ENCODE measurements around the gene C3orf20.

C3orf20 gene

DNA sequence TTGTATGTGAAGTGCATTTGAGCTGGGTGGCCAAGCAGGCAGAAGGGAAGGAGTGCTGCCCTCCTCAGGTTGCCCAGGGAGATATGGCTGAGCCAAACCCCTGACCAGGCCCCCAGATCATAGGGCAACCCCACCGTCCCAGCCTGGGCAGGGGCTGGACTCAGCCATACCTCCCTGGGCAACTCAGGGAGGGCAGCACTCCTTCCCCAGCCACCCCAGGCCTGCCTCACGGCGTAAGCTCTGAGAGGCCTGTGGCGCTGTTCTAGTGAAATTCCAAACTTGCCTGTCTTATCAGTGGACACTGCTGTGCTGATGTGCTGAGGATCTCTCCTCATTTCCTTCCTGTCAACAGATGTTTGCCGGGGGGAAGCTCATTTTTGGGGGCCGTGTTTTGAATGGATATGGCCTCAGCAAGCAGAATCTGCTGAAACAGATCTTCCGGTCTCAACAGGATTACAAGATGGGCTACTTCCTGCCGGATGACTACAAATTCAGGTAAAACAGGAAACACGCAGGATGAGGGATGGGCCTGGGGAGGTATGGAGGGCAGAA, 86.3 kb downstream of the C3orf20 start:
- peak; percentile 48 for DNase-seq

DNA sequence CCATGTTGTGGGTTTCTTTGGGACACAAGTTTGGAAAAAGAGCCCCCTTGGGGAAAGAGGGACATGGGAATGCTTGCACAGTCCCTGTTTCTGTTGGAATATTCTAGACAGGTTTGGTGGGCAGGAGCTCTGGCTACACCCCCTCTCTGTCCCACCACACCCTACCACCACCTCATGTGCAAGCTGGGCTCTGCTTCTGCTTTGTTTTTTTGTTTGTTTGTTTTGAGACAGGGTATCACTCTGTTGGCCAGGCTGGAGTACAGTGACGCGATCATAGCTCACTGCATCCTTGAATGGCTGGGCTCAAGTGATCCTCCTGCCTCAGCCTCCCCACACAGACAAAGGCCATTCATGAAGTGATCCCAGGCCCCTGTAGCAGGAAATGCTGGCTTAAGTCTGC, 86.9 kb downstream of the C3orf20 start:
- no peak for DNase-seq

DNA sequence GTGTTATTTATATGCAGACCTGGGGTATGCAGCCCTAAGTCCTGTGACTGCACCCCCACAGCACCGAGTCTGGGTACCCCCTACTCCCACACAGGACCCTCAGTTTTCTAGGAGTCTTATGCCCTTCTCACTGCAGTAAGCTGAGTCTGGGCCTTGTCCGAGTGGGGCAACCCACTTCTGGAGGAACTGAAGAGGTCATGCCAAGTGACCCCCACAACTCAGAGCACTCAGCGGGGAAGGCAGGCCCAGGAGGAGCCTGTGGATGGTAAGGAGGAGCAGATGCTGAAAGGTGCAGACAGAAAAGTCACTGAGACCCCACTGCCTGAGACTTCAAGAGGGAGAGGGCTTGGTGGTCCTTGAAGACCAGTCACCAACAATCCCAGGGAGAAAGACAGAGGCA, 87.8 kb downstream of the C3orf20 start:
- DNase-seq: no peak

DNA sequence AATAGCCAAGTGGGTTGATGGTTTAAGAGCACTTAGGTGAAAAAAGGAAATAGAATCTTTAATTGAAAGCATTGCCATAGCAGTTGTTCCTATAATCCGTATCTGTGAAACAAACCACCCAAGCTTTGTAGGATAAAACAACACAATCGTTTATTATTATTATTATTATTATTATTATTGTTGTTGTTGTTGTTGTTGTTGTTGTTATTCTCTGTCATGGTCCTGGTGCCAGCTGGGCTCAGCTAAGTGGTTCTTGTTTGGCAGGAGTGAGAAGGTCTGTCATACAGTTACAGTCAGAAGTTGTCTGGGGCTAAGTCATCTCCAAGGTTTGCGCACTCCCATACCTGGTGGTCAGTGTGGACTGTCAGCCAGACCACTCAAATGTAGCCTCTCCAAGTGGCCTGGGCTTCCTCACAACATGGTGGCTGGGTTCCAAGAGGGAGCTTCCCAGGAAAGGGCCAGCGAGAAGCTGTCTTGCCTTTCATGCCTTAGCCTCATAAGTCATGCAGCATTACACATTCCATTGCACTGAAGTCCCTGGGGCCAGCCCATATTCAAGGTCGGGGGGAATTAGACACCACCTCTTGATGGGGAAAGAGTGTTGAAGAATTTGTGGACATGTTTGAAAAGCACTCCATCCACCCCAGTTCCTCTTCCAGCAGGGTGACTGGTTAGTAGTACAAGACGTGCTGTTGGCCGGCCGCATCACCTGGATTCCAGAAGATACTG, 89.6 kb downstream of the C3orf20 start:
- DNase-seq: no peak

DNA sequence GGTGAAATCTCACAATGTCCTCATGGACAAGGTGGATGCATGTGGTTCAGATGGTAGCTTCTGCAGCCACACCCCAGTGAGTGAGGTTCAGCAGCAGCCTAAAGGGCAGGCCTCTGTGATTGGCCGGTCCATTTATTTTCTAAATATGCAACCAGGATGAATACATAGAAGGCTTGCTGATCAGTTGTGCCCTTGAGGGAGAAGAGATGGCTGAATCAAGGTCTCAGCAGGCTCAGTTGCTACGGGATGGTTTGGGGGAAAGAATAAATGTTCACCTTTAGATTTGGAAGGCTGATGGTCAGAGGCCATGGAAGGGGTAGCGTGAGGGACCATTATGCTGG, 90.1 kb downstream of the C3orf20 start:
- DNase-seq: no peak

DNA sequence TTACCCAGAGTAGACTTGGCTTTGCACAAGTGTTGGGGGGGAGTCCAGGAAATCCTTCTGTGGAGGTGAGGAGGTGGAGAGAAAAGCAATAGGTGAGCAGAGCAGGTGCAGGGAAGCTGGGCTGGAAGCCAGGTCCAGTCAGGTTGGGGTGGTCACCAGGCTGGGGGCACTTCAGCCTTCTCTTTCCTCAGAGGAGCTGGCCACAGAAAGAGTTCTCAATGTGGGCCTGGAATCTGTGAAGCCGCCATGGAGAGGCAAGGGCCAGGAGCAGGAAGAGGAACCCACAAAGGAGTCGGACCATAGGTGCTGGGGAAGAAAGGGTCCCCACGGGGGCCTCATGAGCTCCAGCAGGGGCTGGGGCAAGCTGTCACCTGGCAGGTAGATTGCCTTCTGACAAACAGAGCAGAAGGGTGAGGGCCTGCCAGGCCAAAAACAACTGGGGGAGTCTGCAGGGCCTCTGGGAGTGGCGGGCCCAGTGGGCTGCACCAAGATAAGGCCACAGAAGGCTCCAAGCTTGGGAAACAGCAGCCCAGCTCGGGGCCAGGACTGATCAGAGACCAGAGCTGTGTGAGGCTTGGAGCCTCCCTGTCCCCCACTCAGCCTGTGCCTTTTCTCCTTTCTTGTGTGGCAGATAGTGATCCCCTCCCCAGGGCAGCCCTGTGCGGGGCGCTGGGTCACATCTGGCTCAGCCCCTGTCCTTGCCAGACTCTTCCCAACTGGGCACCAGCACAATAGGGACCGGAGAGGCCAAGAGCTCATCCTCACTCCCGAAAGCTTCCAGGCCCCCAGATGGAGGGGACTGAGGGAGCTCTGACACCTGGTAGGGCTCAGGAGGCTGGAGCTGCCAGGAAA, 90.9 kb downstream of the C3orf20 start:
- DNase-seq: no peak

DNA sequence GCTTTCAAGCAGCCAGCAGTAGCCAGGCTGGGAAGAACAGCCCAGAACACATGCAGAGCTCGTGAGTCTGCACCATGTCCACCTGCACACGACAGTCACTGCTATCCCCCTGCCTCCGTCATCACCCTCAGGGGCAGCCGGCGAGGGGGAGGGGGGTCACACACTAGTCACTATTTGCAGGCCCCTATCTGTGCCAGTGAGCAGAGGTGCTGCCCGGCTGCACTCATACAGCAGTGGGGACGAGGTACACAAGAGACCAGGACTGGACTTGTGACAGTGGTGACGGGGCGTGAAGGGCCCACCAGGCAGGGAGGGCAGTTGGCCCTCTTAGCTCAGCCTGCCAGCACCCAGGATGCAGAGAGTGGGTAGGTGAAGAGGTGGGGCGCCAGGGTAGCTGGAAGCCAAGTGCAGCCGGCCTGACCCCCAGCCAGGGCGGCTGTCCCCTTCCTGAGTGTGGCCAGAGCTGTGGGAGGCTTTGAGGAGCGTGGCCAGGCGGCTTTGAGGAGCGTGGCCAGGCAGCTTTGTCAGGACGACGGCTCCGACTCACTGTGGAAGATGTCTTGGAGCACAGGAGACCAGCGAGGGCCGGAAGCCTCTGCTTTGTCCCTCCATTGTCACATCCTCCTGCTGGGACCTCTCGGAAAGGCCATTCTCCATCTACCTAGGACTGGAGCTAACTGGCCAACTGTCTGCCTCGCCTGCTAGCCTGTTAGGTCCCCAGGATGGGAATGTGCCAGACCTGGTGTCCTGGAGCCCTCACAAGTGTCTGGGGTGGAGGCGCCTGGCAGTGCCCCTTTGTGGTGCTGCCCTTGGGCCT, 91.7 kb downstream of the C3orf20 start:
- DNase-seq: no peak

DNA sequence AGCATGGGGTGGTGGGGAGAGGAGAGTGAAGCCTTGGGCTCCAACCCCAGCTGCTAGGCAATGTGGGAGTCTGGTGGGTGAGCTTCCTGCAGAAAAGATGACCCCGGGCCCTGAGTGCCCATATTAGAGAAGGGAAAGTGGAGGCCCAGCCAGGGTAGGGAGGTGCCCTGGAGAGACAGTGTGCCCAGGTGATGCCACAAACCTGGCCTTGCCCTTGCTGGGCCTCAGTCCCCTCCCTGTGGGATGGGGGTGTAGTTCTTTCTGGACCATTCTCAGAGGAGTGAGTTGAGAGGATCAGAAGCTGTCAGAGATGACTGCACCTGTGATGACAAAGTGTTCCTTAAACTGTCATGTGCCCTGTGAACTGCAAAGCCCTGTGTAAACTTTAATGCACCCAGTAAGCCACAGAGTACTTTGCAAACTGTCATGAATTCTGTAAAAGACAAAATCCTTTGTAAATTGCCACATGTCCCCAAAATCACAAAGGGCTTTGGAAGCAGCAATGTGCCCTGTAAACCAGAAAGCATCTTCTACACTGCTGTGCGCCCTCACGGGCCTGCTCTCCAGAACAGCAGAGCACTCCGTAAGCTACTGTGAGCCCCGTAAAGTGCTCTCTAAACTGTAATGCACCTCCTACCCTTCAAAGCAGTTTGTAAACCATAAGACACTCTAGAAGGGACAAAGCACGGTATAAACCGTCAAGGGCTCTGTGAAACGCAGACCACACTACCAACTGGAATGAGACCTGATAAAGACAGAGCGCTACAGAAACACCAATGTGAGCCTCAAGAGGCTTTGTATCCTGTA, 92.5 kb downstream of the C3orf20 start:
- no peak for DNase-seq

DNA sequence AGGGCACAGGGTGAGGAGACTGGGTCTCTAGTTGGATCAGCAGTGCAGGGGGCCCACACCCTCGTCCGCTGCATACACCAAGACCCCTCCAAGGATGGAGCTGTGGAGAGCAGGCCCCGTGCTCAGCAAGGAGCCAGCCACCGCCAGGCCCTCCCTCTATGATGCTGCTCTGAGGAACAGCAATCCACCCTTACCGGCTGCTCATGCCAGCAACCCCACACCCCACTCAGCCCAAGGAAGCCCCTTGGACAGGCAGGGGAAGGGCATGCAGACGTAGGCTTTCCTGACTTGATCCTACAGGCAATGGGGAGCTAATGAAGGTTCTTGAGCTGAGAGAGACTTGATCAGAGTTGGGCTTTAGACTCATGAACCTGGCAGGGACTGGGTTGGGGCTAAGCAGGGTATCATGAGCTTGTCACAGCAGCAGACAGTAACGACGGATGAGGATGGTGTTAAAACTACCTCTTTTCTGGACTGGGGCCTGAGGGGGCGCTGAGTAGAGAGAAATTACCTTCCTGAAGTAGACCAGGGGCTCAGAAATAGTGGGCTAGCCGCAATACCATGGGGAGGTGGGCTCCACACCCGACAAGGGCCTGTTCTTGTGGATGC, 93.3 kb downstream of the C3orf20 start:
- DNase-seq: no peak

DNA sequence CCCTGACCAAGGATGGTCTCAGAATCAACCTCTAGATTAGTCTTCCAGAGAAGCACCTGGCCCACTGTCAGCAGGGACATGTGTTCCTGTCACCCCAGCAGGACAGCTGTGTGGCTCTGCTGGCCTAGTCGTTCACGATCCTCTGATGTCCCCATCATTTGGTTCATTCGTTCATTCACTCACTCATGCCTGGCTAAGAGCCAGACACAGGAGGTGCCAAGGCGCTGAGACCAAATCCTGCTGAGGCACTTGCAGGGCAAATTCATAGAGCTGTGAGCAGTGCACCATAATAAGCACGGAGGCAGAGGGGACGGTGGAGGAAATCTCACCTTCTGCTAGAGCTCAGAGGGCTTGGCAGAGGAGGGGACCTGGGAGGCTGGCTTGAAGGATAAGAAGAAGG, 93.9 kb downstream of the C3orf20 start:
- no peak for DNase-seq

DNA sequence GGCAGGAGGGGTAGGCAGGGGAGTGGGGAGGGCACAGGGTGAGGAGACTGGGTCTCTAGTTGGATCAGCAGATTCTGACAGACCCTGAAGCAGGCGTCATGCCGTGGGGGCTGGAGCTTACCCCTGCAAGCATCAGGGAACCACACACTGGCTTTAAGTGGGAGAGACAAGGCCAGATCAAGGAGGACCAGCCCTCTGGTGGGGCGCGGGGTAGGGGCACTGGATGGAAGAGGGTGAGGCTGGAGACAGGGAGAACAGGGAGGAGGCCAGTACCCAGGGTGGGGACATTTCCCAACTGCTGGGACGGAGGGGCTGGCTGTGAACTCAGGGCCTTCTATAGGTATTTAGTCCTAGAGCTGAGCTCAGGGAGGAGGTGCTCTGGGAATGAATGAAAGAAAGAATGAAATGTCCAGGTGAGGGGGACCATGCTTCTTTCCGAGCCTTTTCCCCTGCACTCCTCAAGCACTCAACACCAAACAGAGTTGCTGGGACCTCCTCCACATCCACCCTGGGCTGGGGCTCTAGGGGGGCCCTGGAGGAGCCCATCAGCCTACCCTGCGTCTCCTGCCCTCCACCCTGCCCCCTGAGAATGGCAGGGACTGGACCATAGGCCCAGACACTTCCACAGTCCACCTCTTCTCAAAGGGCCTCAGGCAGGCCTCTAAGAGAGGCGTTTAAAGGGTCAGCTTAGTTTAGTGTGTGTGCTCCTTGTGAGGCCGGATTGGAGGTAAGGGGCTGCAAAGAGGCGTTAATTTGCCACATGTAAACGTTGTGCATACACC, 94.8 kb downstream of the C3orf20 start:
- no peak for DNase-seq

DNA sequence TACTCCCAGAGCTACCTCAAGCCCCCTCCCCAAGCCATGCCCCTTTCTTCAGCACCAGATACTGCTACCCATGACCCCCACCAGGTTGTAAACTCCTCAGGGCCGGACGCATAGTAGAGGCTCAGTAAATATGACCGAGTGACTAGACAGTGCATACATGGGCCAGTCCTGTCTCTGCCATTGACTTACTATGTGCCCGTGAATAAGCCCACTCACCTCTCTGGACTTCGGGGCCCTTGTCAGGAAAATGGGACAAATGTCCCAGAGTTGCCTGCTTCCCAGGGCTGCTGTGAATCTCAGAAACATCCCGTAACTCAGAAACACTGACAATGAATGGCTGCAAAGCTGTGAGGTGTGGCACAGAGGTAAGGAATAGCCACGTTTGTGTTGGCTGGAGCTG, 95.7 kb downstream of the C3orf20 start:
- no peak for DNase-seq

DNA sequence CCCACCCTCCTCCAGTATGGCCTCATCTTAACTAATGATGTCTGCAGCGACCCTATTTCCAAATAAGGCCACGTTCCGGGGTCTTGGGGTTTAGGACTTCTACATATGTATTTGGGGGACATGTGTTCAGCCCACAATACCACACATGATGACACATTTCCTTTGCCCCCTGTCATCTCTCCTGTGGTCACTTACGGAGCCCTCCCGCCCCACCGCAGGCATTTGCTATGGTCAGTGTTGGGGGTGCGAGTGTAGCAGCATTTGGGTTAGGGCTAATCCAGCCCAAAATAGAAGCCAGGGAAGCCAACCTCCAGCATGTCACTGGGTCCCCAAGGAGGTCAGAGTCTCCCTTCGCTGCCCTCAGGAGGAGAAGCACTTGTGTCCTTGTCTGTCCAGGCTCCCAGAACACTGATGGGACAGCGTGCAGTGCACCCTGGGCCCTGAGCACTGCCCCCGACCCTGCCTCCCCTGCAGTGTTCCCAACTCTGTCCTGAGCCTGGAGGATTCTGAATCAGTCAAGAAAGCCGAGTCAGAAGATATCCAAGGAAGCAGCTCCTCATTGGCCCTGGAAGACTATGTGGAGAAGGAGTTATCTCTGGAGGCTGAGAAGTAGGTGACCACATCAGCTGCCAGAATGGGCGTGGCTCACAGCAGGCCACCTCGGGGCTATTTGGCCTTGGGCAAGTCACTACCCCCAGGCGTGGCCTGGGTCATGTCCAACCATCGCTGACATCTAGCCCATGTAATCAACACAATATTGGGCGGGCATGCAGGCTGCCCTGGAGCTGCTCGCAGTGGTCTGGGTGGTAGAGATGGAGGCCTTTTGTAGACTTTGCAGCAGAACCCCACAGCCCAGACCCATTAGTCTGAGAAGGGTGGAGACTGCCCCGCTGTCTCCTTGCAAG, 96.9 kb downstream of the C3orf20 start:
- no peak for DNase-seq

DNA sequence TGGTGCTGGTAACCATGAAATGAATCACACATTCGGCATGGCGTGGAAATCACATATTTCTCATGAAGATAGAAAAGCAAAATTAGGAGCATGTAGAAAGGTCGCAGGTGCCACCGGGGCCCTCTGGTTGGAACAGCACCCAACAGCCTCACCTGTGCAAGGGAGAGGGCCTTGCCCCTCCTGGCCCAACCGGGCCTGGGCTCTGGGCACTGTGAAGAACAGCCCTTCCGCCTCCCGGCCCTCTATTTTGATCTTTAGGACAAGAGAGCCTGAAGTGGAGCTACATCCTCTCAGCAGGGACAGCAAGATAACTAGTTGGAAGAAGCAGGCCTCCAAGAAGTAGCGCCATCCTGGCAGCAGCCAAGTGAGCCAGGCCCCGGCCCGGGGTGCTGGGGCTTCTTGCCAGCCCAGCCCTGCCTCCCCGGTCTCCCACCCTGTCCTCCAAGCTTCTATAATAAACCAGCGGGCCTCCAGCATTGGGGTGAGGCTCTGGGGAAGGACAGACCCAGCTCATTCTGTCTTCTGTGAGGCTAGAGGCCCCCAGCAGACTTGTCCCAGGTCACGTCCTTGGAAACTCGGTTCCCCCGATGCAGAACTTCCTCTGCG, 97.7 kb downstream of the C3orf20 start:
- no peak for DNase-seq

DNA sequence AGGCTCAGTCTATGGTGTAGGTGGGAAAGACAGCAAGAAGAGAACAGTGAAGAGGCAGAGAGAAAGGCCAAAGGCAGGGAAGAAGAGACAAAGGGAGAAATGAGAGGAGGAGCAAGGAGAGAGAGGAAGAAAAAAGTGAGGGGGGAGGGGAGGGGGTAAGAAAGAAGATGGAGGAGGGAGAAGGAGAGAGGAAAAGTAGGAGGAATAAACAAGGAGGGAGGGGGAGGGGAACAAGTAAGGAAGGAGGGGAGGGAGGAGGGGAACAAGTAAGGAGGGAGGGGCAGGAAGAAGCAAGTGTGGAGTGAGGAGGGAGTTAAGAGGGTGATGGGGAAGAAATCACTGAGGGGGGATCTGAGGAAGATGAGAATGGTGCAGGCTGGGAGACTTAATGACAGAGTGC, 98.3 kb downstream of the C3orf20 start:
- no peak for DNase-seq

DNA sequence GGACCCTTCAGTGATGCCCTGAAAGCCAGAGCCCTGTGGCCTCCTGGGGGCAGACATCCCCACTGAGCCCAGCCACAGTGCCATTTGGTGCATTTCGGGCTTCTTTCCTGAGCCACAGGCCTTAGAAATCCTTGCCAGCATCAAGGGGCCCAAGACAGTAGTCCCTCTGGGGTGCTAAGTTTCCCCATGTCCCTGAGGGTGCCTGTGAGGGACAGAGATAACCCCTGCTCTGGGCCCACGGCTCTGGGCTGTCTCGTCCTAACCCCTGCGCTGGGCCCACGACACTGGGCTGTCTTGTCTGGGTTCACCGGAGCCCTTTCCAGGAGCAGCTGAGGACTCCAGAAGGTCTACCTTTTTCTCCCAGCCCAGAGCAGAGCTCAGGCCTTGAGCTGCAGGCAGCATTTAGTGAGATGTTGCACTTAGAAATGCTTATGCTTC, 98.8 kb downstream of the C3orf20 start:
- no peak for DNase-seq

DNA sequence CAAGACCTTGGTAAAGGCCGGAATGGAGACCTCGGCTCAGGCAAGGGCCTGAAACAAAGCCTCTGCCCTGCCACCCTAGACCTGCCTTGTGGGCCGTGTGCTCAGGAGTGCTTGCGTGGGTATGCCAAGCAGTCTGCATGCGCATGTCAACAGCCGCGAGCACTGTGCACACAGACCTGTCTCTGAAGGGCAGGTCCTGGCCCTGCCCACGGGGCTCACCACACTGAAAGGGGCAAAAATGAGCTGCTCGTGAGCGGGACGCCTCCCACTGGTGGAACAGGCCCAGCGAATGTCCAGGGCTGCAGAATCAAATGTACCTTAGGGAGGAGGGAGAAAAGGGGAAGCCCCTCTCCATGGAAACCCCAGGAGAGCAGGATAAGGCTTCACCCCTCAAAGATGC, 99.5 kb downstream of the C3orf20 start:
- DNase-seq: no peak

DNA sequence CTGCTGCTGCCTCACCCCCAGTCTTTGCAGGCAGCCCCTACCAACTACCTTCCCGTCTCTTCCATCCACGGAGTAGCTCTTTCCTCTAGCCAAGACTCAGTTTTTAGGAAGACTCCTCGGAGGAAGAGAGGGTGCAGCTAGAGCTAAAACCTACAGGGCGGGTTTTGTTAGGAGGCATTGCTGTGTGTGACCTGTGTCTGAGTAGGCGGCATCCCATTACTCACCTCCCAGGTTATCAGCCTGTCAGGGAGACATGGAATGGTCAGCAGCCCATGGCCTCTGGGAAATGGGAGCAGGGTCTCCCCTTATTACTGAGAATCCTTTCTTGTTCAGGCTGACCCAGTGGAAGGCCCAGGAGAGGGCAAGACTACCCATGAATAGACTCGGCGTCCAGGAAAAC, 100.1 kb downstream of the C3orf20 start:
- DNase-seq: no peak

DNA sequence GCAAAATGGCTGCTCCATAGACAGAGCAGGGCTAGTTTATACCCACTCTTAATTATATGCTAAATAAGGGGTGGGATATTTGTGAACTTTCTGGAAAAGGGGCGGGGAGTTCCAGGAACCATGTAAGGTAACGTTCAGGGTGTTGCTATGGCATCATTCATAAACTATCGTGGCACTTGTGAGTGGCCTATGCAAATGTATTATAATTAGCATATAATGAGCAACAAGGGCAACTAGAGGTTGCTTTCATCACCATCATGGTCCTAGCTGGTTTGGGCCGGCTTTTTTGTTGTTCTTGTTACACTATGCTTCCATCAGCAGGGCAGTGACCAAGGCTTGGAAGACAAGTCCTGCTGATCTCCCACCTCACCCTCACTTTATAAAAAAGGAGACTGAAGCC, 100.6 kb downstream of the C3orf20 start:
- DNase-seq: no peak
